Measurements from ENCODE around the gene CCT4. TPM values are rescaled to one million over a fixed set of nuclear protein-coding genes. Genes with fewer than 3 reads are reported as not detected.

Gene CCT4
- total RNA-seq, 1 donor from 2014 or later, result 172 TPM

GRCh38 chr2:61833971-61834370, 54.5 kb downstream of the CCT4 start:
- POLR2A ChIA-PET, result no interaction called here
- DNase-seq (no peak), ATAC-seq (ENCODE audit: low read depth) (no peak)
- no peak for TF ChIP-seq CTCF (IDR thresholded peaks at IDR 0.05)
- H3K27ac Mint-ChIP-seq, result no peak overlapping the region
- intact Hi-C loops (cut with micrococcal nuclease), result no loop called here
- H3K36me3 Mint-ChIP-seq (ENCODE audit: low read depth), result no peaks in the 10 kb centered on the region
- H3K9me3 Mint-ChIP-seq, result peaks cover 2% of the 10 kb centered on the region
- CTCF ChIA-PET, result no interaction called here
- no peaks in the 10 kb centered on the region for H3K4me1 Mint-ChIP-seq
- H3K4me3 Mint-ChIP-seq, result no peak overlapping the region
- H3K27me3 Mint-ChIP-seq, result no peaks in the 10 kb centered on the region

GRCh38 chr2:61832183-61832841, 56.1 kb downstream of the CCT4 start:
- intact Hi-C loops (cut with micrococcal nuclease), result no loop called here
- no peaks in the 10 kb centered on the region for H3K27me3 Mint-ChIP-seq
- no peaks in the 10 kb centered on the region for H3K36me3 Mint-ChIP-seq (ENCODE audit: low read depth)
- no peaks in the 10 kb centered on the region for H3K4me1 Mint-ChIP-seq
- ATAC-seq (ENCODE audit: low read depth), result no peak
- peaks cover 2% of the 10 kb centered on the region for H3K9me3 Mint-ChIP-seq
- H3K27ac Mint-ChIP-seq, result no peak overlapping the region
- no peak overlapping the region for H3K4me3 Mint-ChIP-seq
- DNase-seq, result no peak
- POLR2A ChIA-PET, result no interaction called here
- CTCF ChIA-PET, result no interaction called here
- TF ChIP-seq CTCF (IDR thresholded peaks at IDR 0.05), result no peak

GRCh38 chr2:61822255-61822654, 66.2 kb downstream of the CCT4 start:
- intact Hi-C loops (cut with micrococcal nuclease), result no loop called here
- Mint-ChIP-seq H3K27me3 (no peaks in the 10 kb centered on the region), H3K27ac (no peak overlapping the region), H3K4me3 (no peak overlapping the region), H3K9me3 (no peaks in the 10 kb centered on the region), H3K36me3 (ENCODE audit: low read depth) (no peaks in the 10 kb centered on the region), H3K4me1 (no peaks in the 10 kb centered on the region)
- ATAC-seq (ENCODE audit: low read depth), result no peak
- DNase-seq, result no peak
- CTCF ChIA-PET, result no interaction called here
- POLR2A ChIA-PET, result no interaction called here
- TF ChIP-seq CTCF (IDR thresholded peaks at IDR 0.05), result no peak

Other genes with a start within 250 kb of the CCT4 start
- gene FAM161A, start 34.6 kb downstream of the CCT4 start, total RNA-seq, result 2.5 TPM in 2 replicates
- gene COMMD1, start 17.0 kb upstream of the CCT4 start, total RNA-seq, result 36.8 and 37.1 TPM in 2 replicates

All from activated B cell treated with CpG ODN at 0.5 μM for 24 hours (primary cell).